Chondrocyte (in vitro differentiated cells): ENCODE measurements around the gene GPR176. TPM values are rescaled to one million over a fixed set of nuclear protein-coding genes. Genes with fewer than 3 reads are reported as not detected.
A peak's percentile ranks its signal among the peaks of the same experiment; 100 is the strongest.

Source experiments
- DNase-seq: peaks from one replicate; pipeline ENCODE4 v3.0.0; 2021; ENCODE audit warnings: mixed read lengths, low spot score
- H3K27ac Mint-ChIP-seq: one replicate; pipeline ENCODE4 v1.8.0; 2021; ENCODE audit warnings: mild to moderate bottlenecking, moderate library complexity, mixed read lengths; ENCODE audit not compliant: unreplicated experiment
- H3K27me3 Mint-ChIP-seq: 2 replicates; pipeline ENCODE4 v1.8.0; 2021; ENCODE audit warnings: low read depth, mixed read lengths
- H3K36me3 Mint-ChIP-seq: 2 replicates; pipeline ENCODE4 v1.8.0; 2021; ENCODE audit warnings: low read depth, mixed read lengths
- H3K4me1 Mint-ChIP-seq: 2 replicates; pipeline ENCODE4 v1.8.0; 2021; ENCODE audit warnings: low read depth, mild to moderate bottlenecking, mixed read lengths
- H3K4me3 Mint-ChIP-seq: one replicate; pipeline ENCODE4 v1.8.0; 2021; ENCODE audit warnings: mild to moderate bottlenecking, moderate library complexity, mixed read lengths; ENCODE audit not compliant: unreplicated experiment
- H3K9me3 Mint-ChIP-seq: 2 replicates; pipeline ENCODE4 v1.8.0; 2021; ENCODE audit warnings: low read depth, mixed read lengths
- long read RNA-seq: library from polyadenylated mRNA; stranded (forward); transcript quantifications from one replicate; pipeline ENCODE4 v2.0.0, GENCODE V29; 2021
- total RNA-seq: library from RNA; stranded (reverse); gene quantifications from 3 replicates; pipeline ENCODE4 v1.2.1, GENCODE V29; 2021
- TF ChIP-seq, protein P1 (sequence below): fragments of 200-600 bp; sonication (generic); IDR thresholded peaks from 2 replicates; pipeline ENCODE4 v1.5.0; 2021; ENCODE audit warnings: antibody characterized with exemption, mild to moderate bottlenecking, moderate library complexity

GPR176 gene, protein sequence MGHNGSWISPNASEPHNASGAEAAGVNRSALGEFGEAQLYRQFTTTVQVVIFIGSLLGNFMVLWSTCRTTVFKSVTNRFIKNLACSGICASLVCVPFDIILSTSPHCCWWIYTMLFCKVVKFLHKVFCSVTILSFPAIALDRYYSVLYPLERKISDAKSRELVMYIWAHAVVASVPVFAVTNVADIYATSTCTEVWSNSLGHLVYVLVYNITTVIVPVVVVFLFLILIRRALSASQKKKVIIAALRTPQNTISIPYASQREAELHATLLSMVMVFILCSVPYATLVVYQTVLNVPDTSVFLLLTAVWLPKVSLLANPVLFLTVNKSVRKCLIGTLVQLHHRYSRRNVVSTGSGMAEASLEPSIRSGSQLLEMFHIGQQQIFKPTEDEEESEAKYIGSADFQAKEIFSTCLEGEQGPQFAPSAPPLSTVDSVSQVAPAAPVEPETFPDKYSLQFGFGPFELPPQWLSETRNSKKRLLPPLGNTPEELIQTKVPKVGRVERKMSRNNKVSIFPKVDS
- 31.1 to 33.0 TPM (median 31.2 TPM) in 3 replicates for total RNA-seq
- long read RNA-seq, transcript GPR176-205 (3 exons, 2,816 nt) = major isoform, 89 of 120 reads
- long read RNA-seq, partial matches to known transcripts = 0 of 120 reads
- long read RNA-seq, other reads (novel, unspliced or antisense) = 30 of 120 reads

- Mint-ChIP-seq H3K9me3 (peaks cover 4% of the 10 kb centered on the region), H3K36me3 (no peaks in the 10 kb centered on the region), H3K27ac (peak within 1 kb of the TSS; percentile 96), H3K27me3 (no peaks in the 10 kb centered on the region), H3K4me1 (peaks cover 32% of the 10 kb centered on the region), H3K4me3 (peak within 1 kb of the TSS; percentile 86)
- DNase-seq = peak; percentile 92
- TF ChIP-seq, protein P1, sequence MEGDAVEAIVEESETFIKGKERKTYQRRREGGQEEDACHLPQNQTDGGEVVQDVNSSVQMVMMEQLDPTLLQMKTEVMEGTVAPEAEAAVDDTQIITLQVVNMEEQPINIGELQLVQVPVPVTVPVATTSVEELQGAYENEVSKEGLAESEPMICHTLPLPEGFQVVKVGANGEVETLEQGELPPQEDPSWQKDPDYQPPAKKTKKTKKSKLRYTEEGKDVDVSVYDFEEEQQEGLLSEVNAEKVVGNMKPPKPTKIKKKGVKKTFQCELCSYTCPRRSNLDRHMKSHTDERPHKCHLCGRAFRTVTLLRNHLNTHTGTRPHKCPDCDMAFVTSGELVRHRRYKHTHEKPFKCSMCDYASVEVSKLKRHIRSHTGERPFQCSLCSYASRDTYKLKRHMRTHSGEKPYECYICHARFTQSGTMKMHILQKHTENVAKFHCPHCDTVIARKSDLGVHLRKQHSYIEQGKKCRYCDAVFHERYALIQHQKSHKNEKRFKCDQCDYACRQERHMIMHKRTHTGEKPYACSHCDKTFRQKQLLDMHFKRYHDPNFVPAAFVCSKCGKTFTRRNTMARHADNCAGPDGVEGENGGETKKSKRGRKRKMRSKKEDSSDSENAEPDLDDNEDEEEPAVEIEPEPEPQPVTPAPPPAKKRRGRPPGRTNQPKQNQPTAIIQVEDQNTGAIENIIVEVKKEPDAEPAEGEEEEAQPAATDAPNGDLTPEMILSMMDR = peak; percentile 51
Measured at GRCh38 chr15:39919748-39920509, at the start of gene GPR176. TSS of gene GPR176 (minus strand) at chr15:39920266. CDS start at chr15:39920026, 240 bp downstream.

DNA sequence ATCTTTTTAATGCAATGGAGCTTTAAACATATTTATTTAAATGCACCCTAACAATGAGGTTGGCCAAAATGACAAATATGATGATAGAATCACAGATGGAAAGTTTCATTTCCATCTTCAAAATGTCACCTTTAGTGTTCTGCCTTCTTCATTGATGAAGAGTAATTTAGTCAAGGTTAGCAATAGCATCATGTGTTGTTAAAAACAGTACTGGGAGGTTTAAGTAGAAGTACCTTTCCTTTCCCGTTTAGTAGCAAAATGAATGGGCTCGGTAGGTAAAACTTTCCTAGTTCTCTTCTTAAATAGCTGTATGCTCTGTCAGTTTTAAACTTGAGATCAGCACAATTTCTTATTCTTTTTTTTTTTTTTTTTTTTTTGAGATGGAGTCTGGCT is 48.9 kb upstream of the GPR176 start:
- no peak overlapping the region for H3K4me3 Mint-ChIP-seq
- TF ChIP-seq, protein P1 = no peak
- no peak for DNase-seq
- no peaks in the 10 kb centered on the region for H3K27me3 Mint-ChIP-seq
- no peaks in the 10 kb centered on the region for H3K9me3 Mint-ChIP-seq
- peaks cover 13% of the 10 kb centered on the region for H3K4me1 Mint-ChIP-seq
- H3K36me3 Mint-ChIP-seq = peaks cover 28% of the 10 kb centered on the region
- peak overlapping the region; percentile 60 for H3K27ac Mint-ChIP-seq

- TF ChIP-seq, protein P1 = no peak
- Mint-ChIP-seq H3K27ac (no peak overlapping the region), H3K27me3 (no peaks in the 10 kb centered on the region), H3K4me1 (peaks cover 13% of the 10 kb centered on the region), H3K36me3 (peaks cover 24% of the 10 kb centered on the region), H3K4me3 (no peak overlapping the region), H3K9me3 (no peaks in the 10 kb centered on the region)
- DNase-seq = no peak
Measured at GRCh38 chr15:39968273-39969001, 48.4 kb upstream of the GPR176 start.

GRCh38 chr15:39966521-39966920 is 46.5 kb upstream of the GPR176 start:
- DNase-seq = no peak
- H3K27me3 Mint-ChIP-seq = no peaks in the 10 kb centered on the region

More at GRCh38 chr15:39966521-39966920, 46.5 kb upstream of the GPR176 start:
- Mint-ChIP-seq H3K27ac (no peak overlapping the region), H3K4me1 (peaks cover 13% of the 10 kb centered on the region), H3K4me3 (no peak overlapping the region), H3K9me3 (no peaks in the 10 kb centered on the region), H3K36me3 (peaks cover 28% of the 10 kb centered on the region)
- TF ChIP-seq, protein P1 = no peak
